BE2C (cell line): Measurements from ENCODE around the gene NUCB1.

ENCODE experiments used
- DNase-seq: peaks from one replicate; pipeline ENCODE4 v3.0.0-alpha.2; 2020
- H3K27me3 ChIP-seq: fragments of 250-450 bp; sonication (Bioruptor Pico); 2 replicates; pipeline ENCODE4 v1.5.1; 2020; ENCODE audit warnings: mild to moderate bottlenecking
- H3K36me3 ChIP-seq: fragments of 250-450 bp; sonication (Bioruptor Pico); 2 replicates; pipeline ENCODE4 v1.5.1; 2020; ENCODE audit warnings: mild to moderate bottlenecking
- H3K4me1 ChIP-seq: fragments of 250-450 bp; sonication (Bioruptor Pico); 2 replicates; pipeline ENCODE4 v1.5.1; 2020
- H3K4me3 ChIP-seq: 2 replicates; pipeline ENCODE4 v1.5.1; 2011; ENCODE audit warnings: low read depth, low read length
- H3K9me3 ChIP-seq: fragments of 250-450 bp; sonication (Bioruptor Pico); 2 replicates; pipeline ENCODE4 v1.5.1; 2020
- TF ChIP-seq, protein P1 (sequence below): IDR thresholded peaks from 2 replicates; pipeline ENCODE4 v1.5.1; 2012; ENCODE audit warnings: mild to moderate bottlenecking, low read depth, low read length

The NUCB1 gene

DNA sequence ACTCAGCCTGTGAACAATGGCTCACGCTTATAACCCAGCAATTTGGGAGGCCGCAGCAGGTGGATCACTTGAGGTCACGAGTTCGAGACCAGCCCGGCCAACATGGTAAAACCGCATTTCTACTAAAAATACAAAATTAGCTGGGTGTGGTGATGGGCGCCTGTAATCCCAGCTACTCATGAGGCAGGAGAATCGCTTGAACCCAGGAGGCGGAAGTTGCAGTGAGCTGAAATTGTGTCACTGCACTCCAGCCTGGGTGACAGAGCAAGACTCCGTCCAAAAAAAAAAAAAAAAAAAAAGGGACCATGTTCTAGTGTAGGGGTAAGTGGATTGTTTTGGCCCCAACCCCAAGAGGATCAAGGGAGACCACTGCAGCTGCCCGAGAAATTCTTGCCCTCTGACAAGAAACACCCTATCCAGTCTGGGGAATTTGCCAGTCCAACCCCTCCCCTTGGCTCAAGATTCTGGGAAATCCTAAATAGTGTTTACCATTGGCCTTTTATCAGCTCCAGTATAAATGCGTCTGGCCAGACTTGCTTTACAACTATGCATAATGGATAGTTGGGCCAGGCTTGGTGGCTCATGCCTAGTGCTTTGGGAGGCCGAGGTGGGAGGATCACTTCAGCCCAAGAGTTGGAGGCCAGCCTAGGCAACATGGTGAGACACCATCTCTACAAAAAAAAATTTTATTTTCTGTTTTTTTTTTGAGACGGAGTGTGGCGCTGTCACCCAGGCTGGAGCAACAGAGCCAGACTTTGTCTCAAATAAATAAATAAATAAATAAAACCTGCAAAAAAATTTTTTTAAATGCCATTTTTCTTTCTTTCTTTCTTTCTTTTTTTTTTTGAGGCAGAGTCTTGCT is 28.3 kb downstream of the NUCB1 start:
- H3K27me3 ChIP-seq: peaks cover 7% of the 10 kb centered on the region; the same call in 1 of the 2 replicates
- no peak overlapping the region for H3K4me3 ChIP-seq
- no peaks in the 10 kb centered on the region for H3K36me3 ChIP-seq
- no peak for DNase-seq
- no peaks in the 10 kb centered on the region for H3K9me3 ChIP-seq
- TF ChIP-seq, protein P1, sequence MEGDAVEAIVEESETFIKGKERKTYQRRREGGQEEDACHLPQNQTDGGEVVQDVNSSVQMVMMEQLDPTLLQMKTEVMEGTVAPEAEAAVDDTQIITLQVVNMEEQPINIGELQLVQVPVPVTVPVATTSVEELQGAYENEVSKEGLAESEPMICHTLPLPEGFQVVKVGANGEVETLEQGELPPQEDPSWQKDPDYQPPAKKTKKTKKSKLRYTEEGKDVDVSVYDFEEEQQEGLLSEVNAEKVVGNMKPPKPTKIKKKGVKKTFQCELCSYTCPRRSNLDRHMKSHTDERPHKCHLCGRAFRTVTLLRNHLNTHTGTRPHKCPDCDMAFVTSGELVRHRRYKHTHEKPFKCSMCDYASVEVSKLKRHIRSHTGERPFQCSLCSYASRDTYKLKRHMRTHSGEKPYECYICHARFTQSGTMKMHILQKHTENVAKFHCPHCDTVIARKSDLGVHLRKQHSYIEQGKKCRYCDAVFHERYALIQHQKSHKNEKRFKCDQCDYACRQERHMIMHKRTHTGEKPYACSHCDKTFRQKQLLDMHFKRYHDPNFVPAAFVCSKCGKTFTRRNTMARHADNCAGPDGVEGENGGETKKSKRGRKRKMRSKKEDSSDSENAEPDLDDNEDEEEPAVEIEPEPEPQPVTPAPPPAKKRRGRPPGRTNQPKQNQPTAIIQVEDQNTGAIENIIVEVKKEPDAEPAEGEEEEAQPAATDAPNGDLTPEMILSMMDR: no peak
- H3K4me1 ChIP-seq: no peaks in the 10 kb centered on the region

DNA sequence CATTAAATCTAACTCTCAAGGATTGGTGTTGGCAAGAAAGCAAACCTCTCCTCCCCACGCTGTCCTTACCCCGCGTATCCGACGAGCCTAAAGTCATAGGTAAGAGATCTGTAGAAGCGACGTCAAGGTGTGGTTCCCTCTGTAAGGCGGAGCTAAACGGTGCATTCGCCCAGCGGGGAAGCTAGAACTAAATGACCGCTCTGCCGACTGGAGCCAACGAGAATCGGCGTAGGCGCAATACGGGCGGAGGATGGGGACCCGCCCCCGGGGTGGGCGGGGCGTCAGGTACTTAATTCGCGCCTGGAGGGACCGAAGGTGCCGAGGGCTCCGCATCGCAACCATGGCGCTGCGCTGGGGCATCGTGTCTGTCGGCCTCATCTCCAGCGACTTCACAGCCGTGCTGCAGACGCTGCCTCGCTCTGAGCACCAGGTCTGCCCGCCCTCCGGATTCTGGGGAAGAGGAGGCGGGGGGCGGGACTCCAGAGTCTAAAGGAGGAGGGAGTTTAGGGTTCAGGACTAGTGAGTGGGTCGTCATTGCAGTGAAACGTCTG is 33.3 kb downstream of the NUCB1 start, which contains the start of gene DHDH:
Gene DHDH, plus strand, starts transcription at position 318 of the 551 bp plus-strand sequence. Its CDS starts 23 bp downstream, at position 341.
- Histone ChIP-seq H3K27me3 (peaks cover 7% of the 10 kb centered on the region; the same call in 1 of the 2 replicates), H3K9me3 (no peaks in the 10 kb centered on the region), H3K4me3 (peak within 1 kb of the TSS; percentile 53), H3K4me1 (no peaks in the 10 kb centered on the region), H3K36me3 (no peaks in the 10 kb centered on the region)
- peak; percentile 77 for DNase-seq
- TF ChIP-seq, protein P1: no peak

DNA sequence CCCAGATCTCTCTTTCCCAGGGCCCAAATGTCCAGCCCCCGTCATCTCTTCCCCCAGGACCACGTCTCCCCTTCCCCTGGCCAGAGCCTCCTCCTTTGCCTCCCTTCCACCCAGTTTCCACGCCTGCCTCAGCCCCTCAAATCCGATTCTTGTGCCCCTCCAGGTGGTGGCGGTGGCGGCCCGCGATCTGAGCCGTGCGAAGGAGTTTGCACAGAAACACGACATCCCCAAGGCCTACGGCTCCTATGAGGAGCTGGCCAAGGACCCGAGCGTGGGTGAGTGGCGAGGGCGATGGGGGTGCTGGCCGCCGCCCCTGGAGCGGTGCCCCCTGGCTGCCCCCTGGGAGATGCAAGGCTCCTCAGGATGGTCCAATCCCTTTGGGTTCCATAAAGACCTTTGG is 34.7 kb downstream of the NUCB1 start:
- Histone ChIP-seq H3K27me3 (peaks cover 7% of the 10 kb centered on the region; the same call in 1 of the 2 replicates), H3K4me1 (no peaks in the 10 kb centered on the region), H3K36me3 (no peaks in the 10 kb centered on the region), H3K4me3 (no peak overlapping the region), H3K9me3 (no peaks in the 10 kb centered on the region)
- TF ChIP-seq, protein P1: no peak
- no peak for DNase-seq

DNA sequence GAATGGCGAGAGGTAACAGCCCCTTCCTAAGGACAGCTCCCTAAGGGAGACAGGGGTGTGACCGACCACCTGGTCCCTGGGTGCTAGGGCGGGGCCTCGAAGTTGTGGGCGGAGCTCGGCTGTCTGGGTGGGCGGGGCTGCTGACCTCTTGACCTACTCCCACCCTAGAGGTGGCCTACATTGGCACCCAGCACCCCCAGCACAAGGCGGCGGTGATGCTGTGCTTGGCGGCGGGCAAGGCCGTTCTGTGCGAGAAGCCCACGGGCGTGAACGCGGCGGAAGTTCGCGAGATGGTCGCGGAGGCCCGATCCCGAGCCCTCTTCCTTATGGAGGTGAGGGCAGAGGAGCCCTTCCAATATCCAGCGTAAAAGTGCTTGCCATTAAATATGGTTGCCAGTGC is 35.8 kb downstream of the NUCB1 start:
- H3K9me3 ChIP-seq: no peaks in the 10 kb centered on the region
- no peak overlapping the region for H3K4me3 ChIP-seq
- no peaks in the 10 kb centered on the region for H3K36me3 ChIP-seq
- DNase-seq: no peak
- peaks cover 7% of the 10 kb centered on the region; the same call in 1 of the 2 replicates for H3K27me3 ChIP-seq
- H3K4me1 ChIP-seq: no peaks in the 10 kb centered on the region
- TF ChIP-seq, protein P1: no peak

DNA sequence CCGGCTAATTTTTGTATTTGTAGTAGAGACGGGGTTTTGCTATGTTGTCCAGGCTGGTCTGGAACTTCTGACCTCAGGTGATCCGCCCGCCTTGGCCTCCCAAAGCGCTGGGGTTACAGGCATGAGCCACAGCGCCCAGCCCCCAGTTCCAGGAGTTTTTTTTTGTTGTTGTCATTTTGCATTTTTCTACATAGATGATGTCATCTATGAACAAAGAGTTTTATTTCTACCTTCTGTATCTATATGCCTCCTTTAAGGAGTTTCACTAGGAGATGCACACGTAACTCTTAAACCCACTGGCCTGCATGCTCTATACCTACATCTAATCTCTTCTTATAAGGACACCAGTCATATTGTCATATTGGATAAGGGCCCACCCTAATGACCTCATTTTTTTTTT is 38.1 kb downstream of the NUCB1 start:
- Histone ChIP-seq H3K27me3 (peaks cover under 1% of the 10 kb centered on the region; the same call in 1 of the 2 replicates), H3K4me1 (no peaks in the 10 kb centered on the region), H3K36me3 (no peaks in the 10 kb centered on the region), H3K4me3 (no peak overlapping the region), H3K9me3 (no peaks in the 10 kb centered on the region)
- no peak for DNase-seq
- TF ChIP-seq, protein P1: no peak

DNA sequence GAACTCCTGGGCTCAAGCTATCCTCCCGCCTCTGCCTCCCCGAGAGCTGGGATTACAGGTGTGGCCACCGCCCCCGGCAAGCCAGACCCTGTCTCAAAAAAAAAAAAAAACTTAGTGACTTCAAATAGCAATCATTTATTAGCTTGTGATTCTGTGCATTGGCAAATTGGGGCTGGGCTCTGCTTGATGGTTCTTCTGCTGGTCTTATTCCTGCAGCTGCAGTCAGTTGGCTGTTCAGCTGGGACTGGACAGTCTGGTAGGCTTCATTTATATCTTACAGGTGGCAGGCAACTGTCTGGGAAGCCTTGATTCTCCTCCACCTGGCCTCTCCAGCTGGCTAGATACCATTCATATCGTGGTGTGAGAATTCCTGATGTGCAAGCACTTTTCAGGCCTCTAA is 40.8 kb downstream of the NUCB1 start:
- no peak overlapping the region for H3K4me3 ChIP-seq
- H3K9me3 ChIP-seq: no peaks in the 10 kb centered on the region
- no peak for DNase-seq
- no peaks in the 10 kb centered on the region for H3K36me3 ChIP-seq
- no peaks in the 10 kb centered on the region for H3K27me3 ChIP-seq
- TF ChIP-seq, protein P1: no peak
- no peaks in the 10 kb centered on the region for H3K4me1 ChIP-seq
